Left cardiac atrium (tissue), 4 donors: ENCODE results near the gene FOXI1. TPM values are rescaled to one million over a fixed set of nuclear protein-coding genes. Genes with fewer than 3 reads are reported as not detected.
A peak's percentile ranks its signal among the peaks of the same experiment; 100 is the strongest.

Experiments
- ATAC-seq, 2 donors: fragments of 200-7000 bp; cut with Tn5 transposase; one replicate each; pipeline ENCODE4 v1.9.1; 2020; ENCODE audit warnings: mild to moderate bottlenecking in 2 of 2, moderate library complexity in 2 of 2
- DNase-seq: peaks from one replicate; pipeline ENCODE4 v3.0.0-alpha.2; 2020
- intact Hi-C, 2 donors: fragments of 100-400 bp; cut with DNase I; formaldehyde crosslinking; loops; one replicate each; pipeline versions ENCODE4 v1.14.1 to v1.15.1; 2022 to 2023
- total RNA-seq, 2 donors: library from RNA; stranded (reverse); fragmentation: NEBNext Ultra II Directional; extraction: Animal tissue kit (Norgen Biotek cat#: 25700); gene quantifications; one replicate each; pipeline ENCODE4 v1.2.1, GENCODE V29; 2021
- donor health status: DM: no; HTN: yes; CAD: no.
- donor health status: DM: no; HTN: yes; CAD: no; lungs with severe emphysema.
- donor health status: DM: yes; HTN: yes; CAD: no.
- donor health status: Dilated cardiomyopathy.

Gene FOXI1
- total RNA-seq, 2 donors from 2014 or later: not detected

DNA sequence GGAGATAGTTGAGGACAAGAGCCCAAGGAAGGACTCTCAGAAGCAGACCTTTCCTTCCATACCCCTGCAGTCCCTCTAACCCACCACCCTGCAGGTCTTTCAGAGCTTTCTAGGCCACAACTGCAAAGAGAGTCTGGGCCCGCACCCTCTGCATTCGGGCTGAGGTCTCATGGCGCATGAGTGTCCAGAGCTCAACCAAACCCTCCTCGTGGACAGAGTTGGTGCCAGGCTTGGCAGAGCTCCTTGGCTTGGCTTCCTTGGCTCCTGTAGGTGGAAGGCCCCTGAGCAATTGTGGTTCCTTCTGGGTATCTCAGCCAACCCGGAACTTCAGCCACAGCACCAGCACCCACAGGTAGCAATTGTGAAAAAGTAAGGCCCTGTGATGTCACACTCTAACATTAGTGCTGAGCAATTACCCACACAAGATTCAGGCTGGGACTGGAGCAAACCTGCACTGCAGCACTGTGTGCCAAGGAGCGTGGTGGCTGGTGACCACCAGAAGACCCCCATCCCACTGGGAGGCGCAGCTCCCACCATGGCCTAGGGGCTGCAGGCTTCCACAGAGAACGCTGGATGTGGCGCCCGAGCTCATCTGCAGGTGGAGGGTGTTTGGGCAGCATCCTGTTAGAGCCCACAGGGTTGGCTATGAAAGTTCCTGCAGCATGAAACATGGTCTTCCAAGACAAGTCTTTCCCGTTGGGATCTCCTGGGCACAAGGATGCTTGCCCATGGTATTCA is 38.8 kb downstream of the FOXI1 start:
- DNase-seq: no peak
- ATAC-seq: no peak
- intact Hi-C loops: no loop called here

DNA sequence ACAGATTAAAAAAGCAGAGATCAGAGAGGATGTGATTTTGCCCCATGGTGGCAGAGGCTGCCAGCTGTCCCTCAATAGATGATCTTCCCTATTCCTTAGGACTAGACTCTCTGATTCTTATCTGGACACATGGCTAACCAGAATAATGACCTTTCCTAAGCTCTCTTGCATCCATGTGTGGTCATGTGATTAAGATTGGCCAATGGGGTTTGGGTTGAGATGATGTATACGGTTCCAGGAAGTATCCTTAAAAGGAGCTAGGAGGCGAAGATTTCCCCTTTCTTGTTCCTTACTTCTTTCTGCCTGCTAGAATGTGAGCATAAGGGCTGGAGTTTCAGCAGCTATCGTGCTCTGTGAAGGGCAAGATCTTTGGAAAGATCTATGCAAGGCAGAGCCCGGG is 39.8 kb downstream of the FOXI1 start:
- ATAC-seq (no peak), DNase-seq (no peak)
- intact Hi-C loops: no loop called here

DNA sequence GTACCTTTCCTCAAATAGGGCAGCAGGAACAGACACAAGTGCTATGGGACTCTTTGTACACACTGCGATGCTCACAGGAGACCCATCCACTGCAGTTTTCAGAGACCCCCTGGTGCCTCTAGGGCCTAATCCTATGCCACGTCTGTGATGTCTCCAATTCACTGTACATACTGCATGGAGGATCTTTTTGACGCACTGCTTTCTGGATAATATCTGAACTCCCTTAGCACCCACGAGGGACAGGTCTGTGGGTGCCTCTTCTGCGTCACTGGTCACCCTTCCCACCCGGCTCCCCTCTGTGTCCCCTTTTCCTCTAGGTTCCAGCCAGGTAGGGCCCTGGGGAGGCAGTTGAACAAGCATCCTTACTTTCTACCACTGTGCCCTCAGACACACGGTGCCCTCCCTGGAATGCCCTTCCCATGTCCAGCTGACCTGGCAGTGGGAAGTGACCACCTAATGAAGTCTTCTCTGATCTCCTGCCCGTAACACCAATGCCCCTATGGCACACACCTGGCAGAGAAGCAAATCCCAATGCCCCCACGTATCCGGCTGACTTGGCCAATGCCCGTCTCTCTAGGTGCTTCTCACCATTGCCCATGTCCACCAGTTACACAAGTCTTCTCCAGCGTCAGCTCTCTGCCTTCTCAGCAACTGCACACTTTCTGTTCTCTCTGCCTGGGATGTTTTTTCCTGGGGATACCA is 41.5 kb downstream of the FOXI1 start:
- intact Hi-C loops: no loop called here
- DNase-seq (no peak), ATAC-seq (no peak)

DNA sequence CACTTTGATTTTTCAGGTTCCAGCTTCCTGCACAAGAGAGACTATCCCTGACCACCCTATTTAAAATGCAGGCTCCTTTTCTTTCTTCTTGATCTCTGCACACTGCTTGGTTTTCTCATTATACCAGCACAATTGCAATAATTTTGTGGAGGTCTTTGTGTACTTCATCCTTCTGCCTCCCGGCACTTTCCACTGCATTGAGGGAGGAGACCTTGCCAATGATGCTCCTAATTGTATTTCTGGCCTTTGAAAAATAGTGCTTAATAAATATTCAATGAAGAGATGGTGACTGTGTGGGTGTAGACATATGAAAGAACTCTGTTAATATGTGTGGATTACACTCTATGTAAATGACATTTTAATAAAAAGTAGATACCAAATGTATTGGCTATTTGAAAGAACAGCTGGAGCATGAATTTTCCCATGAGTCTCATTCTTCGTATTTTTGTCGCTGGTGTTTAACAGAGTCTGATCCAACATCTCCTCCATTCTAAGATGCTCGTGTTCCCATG is 42.1 kb downstream of the FOXI1 start:
- DNase-seq: no peak
- intact Hi-C loops: no loop called here
- no peak for ATAC-seq

DNA sequence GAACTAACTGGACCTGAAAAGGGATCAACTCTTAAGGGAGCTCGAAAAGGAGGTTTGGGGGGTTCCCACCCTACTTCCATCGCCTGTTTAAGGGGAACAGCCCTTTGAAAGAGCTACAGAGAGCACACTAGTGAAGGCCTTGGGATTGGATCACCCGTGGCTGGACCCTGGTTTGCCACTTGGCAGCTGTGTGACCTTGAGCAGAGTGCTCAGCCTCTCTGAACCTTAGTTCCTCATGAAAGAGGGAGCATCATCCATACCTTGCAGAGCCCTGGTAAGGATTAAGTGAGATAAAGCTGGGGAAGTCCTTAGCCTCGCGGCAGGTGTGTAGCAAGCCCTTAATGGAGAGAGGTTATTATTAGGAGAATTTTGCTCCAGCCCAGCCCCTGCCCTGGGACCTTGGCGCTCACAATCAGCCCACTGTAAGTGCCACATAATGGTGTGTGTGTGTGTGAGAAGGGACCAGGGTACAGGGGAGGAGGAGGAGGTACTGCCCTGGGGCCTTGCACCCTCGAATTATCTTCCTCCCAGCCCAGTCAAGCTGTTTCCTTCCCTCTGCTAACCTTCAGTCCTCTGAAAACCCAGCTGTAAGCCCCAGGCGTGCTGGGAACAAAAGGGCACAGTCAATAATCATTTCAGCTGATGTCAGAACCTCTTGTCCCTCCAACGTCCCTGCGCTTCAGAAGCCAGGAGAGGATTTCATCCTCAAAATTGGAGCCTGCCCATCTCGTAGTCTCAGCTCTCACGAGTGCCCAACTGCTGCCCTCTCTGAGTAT is 42.9 kb downstream of the FOXI1 start:
- ATAC-seq (no peak), DNase-seq (no peak)
- intact Hi-C loops: no loop called here

DNA sequence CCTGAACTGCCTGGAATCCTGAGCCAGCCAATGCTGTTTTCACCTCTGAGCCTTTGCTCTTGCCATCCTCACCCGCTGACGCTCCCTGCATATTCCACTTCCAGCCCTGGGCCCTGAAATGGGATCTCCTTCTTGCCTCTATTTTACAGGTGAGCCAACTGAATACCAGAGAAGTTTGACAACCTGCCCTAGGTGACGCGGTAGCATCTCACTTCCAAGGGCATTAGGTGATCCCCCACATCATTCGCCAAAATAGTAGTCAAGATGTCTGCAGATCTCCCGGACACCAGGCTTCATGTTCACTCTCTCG is 43.5 kb downstream of the FOXI1 start:
- ATAC-seq: no peak
- no peak for DNase-seq
- intact Hi-C loops: no loop called here

DNA sequence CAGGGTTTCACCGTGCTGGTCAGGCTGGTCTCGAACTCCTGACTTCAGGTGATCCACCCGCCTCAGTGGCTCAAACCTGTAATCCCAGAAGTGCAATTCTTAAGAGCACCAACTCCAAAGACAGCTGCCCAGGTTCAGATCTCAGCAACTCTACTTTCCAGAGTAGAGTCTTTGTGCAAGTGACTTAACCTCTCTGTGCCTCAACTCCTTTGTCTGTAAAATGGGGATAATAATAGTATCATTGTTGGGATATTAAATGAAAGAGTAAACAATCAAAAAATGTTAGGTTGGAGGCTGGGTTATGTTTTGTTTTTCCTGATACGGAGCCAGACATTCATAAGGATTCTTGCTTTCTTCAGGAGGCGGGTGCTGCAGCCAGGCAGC is 45.0 kb downstream of the FOXI1 start:
- DNase-seq (no peak), ATAC-seq (no peak)
- intact Hi-C loops: no loop called here

DNA sequence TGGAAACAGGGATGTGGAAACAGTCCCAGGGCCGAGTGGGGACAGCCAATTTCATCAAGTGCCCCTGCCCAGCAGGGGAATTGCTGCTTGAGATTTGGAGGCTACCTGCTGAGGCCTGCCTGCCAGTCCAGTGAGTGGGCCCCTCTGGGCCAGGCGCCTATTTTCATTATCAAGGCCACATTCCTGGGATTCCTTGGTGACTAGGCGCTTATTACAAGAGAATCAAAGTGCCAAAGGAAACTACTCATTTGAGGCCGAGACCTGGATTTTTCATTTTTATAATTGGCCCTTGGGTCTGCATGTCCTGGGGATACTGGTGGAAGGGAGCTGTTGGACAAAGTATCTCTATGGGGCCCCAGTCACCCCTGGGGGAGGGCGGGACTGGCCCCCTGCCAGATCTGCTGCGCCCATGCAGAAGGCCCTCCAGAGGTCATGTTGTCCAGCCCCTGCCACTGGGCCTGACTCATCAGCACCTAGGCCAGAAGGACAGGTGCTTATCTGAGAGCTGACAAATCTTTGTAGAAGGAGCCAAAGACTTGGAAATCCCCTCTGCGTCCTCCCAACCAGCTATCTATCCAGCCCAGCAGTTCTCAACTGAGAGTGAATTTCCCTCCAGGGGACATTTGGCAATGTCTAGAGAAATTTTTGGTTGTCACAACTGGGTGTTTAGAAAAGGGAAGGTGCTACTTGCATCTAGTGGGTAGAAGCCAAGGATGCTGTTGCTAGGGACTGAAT is 45.6 kb downstream of the FOXI1 start:
- intact Hi-C loops: no loop called here
- ATAC-seq (peak; percentile 82 to 92), DNase-seq (peak; percentile 48)

DNA sequence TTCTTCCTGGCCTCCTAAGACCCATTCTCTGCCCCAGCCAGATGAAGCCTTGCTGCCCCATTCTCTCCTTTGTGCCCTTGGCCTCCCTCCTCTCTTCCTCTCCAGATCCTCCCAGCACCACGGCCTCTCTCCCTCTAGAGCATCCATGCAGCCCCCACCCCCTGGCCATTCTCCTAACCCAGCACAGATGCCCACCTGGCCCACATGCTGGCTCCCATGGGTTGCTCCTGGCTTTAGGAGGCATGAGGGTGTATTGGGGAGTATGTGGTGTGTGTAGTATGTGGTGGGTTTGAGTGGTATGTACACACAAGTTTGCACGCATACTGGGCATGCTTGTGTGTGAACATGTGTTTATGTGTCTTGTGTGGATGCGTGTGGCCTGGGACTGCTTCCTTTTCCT is 47.1 kb downstream of the FOXI1 start:
- ATAC-seq (no peak), DNase-seq (no peak)
- intact Hi-C loops: no loop called here

DNA sequence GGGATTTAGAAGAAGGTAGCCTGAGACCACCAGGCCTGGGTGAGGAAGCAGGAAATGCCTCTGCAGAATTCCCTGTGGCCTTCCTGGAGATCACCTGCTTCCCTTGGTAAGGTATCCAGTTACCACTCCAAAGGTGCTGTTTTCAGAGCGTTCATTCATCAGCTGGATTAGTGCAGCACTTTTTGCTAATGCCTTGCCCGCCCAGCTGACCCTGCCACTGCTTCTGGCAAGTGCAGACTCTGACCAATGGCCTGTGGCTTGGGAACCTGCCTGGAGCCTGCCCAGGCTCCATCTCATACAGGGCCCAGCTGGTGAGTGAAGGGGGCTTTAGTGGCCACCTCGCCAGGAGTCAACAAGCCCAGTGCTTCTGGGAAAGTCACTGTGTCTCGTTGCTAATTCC is 48.6 kb downstream of the FOXI1 start:
- intact Hi-C loops: no loop called here
- no peak for ATAC-seq

DNA sequence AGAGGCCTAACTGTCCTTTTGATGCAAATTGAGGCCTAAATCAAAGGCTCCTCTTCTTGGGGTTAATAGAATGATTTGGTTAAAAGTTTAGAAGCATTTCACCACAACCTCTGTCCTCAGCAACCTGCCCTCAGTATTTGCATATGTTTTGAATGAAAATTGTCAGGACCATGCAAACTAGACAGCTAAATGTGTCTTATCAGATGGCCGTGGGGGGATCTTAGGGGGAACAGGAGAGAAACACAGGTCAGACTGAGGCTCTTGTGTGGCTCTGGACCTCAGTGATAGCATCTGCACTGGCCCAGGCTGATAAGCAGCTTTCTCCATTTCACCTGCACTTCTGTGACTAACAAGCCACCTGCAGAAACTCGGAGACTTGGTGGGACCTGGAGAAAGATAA is 49.0 kb downstream of the FOXI1 start:
- intact Hi-C loops: no loop called here
- DNase-seq (no peak), ATAC-seq (no peak)

More for the DNA sequence above, 48.6 kb downstream of the FOXI1 start:
- DNase-seq: no peak

DNA sequence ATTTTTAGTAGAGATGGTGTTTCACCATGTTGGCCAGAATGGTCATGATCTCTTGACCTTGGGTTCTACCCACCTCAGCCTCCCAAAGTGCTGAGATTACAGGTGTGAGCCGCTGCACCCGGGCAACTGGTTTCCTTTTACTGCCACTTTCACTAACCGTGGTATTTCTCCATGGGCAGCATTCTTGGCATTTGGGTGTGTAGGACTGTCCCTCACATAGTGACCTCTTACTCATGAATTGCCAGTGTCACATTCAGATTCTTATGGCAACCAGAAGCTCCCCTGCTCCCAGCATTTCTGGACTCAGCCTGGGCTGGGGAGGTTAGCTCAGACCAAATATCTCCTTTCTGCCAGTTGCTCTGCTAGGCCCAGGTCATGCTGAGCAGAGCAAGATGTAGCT is 50.1 kb downstream of the FOXI1 start:
- intact Hi-C loops: no loop called here
- no peak for ATAC-seq
- no peak for DNase-seq

DNA sequence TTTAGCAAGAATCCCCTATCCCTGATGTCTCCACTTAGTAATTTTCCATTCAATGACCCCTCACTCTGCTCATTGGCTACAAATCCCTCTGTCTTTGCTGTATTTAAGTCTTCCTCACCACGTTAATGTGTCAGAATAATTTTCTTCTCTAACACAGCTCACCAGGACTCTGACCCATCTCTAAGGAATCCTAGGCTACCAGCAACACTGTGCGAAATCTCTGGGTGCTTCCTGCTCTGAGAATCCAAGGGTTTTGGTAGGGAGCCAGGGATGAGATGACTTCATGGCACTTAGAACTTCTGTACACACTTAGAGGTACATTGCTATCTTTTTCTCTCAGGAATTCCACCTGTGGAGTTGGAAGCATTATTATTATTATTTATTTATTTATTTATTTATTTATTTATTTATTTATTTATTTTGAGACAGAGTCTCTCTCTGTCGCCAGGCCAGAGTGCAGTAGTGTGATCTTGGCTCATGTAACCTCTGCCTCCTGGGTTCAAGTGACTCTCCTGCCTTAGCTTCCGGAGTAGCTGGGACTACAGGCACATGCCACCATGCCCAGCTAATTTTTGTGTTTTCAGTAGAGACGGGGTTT is 53.5 kb downstream of the FOXI1 start:
- intact Hi-C loops: no loop called here
- DNase-seq (no peak), ATAC-seq (no peak)

Other genes starting within 250 kb of the FOXI1 start
- gene INSYN2B, start 125.4 kb upstream of the FOXI1 start, total RNA-seq: 1 to 10 TPM in 1 of 2 donors, under 1 TPM in 1; 0.29 to 1.1 TPM
- gene C5orf58, start 127.1 kb downstream of the FOXI1 start, total RNA-seq: not detected
- 10 to 100 TPM; 10.6 to 12.3 TPM for gene LCP2, start 191.9 kb downstream of the FOXI1 start, total RNA-seq